GM18867 (cell line): ENCODE results near the gene BCOR.
A peak's percentile ranks its signal among the peaks of the same experiment; 100 is the strongest.

ENCODE experiments used
- ATAC-seq: cut with Tn5 transposase; IDR thresholded peaks from one replicate; pipeline ENCODE4 v1.9.1; 2021; ENCODE audit warnings: mild to moderate bottlenecking, moderate library complexity; ENCODE audit not compliant: unreplicated experiment

BCOR gene

GRCh38 chrX:40116925-40117324 is 19.2 kb upstream of the BCOR start:
- no peak for ATAC-seq

DNA sequence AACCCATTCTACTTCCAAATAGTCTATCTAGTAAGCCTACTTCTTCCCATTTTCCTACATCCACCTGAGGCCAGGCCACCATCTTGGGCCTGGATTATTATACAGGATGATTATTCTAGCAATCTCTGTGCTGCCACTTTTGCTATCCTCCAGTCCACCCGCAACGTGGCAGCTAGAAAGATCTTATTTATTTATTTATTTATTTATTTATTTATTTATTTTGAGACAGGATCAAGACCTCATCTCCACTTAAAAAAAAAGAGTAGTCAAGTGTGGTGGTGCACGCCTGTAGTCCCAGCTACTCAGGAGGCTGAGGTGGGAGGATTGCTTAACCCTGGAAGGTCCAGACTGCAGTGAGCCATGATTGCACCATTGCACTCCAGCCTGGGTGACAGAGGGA is 15.2 kb upstream of the BCOR start:
- ATAC-seq: no peak

- no peak for ATAC-seq
Observed at GRCh38 chrX:40111868-40112267, 14.1 kb upstream of the BCOR start.

DNA sequence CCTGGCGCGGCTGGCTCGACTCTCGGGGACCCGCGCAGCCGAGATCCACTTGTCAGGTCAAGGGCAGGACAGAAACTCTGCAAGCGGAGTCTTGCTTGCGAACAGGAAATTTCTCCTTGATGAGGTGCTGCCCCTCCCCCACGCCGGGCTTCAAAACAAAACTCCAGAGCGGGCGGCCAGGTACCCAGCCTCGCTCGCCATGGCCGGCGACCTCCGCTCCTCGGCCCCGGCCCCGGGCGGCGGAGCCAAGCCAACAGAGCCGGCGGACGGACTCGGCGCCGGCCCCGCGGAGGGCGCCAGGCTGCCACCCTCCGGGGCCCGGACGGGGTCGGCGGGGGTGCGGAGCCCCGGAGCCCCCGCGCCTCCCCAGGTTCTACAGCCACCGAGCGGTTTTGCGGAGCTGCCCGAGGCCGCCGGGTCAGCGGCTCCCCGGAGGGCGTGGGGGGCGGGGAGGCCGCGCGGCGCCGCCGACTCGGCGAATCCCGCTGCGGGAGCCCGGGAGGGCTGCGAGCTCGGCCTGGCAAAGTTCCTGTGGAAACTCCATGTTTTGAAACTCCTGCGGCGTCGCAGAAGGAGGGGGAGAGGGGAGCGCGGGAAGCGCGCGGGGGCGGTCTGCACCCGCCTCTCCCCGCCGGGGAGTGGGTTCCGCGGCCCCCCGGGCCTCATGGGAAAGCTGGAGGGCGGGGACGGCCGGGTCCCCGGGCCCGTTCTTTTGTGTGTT is 11.7 kb upstream of the BCOR start:
- no peak for ATAC-seq

GRCh38 chrX:40108959-40109287 is 11.2 kb upstream of the BCOR start:
- no peak for ATAC-seq

DNA sequence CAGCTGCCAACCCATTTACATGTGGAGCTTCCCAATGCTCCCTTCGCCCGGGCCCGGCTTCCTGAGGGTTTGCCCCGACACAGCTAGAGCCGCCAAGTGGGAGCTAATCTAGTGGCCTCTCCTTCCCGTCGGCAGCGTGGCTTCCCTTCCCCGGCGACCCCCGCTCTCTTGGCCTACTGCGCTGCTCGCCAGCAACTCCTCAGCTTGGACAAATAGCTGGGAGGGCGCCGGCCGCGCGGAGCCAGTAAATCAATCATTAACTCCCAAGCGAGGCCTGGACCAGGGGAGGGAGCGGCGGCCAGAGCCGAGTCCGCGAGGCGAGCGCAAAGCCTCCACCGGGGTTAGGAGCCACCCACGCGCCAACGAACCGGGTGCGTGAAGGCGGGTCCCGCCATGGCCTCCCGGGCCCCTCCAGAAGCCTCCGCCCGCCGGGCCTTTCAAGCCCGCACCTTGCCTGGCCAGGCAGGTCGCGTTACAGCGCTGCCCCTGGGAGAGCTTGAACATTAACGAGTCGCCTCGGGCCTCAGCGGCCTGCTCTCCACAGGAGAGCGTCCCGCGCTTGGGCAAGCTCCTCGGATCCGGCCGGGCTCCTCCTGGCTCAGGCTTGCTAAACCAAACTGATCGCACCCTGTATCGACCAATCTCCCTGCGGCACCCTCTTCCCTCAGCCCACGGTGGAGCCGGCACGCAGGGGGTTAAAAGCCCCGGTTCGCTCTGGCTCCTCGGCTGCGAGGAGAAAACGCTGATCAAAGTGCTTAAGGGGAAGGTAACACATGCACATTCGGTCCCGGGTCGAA is 10.6 kb upstream of the BCOR start:
- ATAC-seq: no peak

DNA sequence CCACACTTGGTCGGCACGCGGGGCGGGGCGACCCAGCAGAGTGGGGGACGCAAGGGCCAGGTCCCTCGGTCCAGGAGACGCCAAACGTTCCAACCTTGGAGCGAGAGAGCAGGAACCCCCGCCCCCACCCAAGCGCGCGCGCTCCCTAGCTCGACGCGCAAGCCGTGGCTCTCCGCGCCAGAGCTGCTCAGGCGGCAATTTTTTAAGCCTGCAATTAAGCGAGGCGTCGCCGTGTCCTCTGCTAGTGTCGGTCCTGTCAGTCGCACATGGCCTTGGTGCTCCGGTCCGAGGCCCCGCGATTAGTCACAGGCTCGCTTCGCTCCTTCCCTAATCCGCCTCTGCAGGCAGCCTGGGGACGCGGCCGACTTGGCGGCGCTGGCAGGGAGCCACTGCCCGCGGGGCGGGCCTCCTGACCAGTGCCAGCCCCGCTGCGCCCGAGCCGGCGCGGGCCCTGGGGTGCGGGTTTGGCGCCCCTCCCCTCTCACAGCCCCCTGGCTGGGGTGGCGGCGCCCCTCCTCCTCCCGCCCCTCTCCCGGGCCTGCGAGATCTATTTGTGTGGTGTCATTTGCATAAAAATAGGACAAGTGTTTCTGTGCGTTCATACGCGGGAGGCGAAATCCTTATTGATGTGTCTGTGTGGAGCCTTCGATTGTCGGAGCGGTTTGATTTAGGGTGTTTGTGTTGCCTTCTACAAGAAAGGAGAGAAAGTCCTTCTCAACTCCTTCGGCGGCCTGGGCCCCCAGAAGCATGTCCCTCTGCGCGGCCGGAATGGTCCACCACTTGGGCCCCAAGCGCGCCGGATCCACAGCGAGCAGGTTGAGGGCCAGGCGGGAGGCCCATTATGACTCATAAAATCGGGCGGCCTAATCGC is 9.8 kb upstream of the BCOR start:
- ATAC-seq: no peak

GRCh38 chrX:40106676-40107290 is 9.0 kb upstream of the BCOR start:
- ATAC-seq: no peak

- peak; percentile 29 for ATAC-seq
Observed at GRCh38 chrX:40105835-40106675, 8.3 kb upstream of the BCOR start.

GRCh38 chrX:40104985-40105834 is 7.5 kb upstream of the BCOR start:
- peak; percentile 36 for ATAC-seq

DNA sequence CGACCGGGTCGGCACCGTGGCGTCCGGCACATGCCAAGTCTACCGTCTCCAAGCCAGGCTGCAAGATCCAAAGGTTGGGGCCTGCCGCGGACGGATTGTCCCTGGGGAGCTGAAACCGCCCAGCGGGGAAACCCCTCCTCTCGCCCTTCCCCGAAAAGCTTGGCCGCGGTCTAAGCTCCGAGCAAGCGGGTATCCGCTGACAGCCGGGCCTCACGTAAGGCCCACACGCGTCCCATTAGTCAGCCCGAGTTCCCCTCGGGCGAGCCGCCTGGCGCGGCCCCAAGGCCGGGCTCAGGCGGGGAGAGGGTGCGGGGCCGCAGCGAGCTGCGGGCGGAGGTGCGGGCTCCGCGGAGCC is 6.8 kb upstream of the BCOR start:
- ATAC-seq: peak; percentile 37

DNA sequence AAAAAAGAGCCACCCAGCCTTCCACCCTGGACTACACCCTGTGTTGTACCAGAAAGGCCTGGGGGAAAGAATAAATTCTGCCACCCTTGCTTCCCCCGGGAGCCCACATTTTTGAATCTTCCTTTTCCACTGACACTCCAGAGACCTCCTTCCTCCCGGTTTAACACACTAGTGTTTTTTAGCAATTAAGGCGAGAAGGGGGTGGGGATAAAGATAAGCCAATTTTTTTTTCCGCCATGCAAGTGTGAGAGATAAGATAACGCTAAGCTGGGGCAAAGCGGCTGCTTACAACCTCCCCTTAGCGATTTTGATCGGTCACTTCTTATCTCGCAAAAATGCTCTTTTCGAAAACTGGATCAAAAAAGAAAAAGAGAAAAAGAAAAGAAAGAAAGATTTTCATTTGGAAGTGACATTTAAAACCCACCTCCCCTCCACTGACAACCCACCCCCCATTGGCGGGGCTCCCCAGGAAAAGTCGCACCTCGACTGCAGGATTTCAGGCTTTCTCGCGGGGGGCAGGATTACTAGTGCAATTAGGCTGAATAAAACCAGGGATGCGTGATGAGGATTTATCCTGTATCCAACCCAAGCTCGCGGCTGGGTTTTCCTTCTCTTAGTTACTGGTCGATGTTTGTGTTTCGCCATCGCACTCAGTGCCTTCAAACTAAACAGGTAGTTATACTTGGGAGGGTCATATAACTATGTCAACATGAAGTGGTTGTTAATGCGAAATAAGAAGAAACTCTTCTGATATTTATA is 6.0 kb upstream of the BCOR start:
- no peak for ATAC-seq

DNA sequence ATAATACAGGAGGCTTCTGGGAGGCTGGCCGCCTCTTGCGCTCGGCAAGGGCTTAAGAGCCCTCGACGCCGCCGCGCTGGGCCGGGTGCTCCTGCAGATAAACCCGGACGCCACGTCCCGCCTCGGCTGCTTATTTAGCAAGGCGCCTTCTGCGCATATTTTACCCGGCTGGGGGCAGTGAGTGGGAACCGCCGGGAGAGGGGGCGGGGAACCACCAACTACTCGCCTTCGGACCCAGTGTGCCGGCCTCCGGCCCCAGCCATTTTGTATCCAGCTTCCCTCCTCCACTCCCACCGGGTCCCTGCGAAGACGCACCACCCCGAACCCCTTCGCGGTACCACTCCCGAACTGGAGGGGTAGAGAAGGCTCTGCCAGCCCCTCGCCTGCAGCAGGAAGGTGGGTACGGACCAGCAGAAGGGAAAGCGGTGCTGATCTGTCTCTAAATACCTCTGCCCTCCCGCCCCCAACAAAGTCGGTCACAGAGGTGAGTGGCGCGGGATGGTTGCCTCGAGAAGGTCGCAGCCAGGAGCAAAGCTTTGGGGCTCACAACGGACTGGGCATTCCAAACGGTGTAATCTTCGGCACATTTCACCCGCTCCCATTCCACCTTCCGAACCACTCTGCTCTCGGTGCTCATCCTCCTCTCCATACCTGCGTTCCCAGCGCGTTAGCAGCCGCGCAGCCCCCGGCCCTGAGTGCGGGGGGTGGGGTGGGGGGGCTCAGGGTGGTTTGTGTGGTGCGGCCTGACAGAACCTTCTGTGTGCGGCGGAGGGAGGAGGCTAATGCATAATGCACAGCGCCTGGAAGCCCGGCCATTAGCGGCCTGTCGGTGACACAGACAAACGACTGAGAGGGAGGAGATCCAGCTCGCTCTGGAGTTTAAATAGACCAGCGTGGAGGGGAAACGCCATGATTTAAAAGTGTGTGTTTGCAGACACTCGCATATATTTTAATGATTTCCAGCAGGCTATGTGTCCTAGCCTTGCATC is 4.9 kb upstream of the BCOR start:
- no peak for ATAC-seq

GRCh38 chrX:40101430-40101802 is 3.7 kb upstream of the BCOR start:
- no peak for ATAC-seq

DNA sequence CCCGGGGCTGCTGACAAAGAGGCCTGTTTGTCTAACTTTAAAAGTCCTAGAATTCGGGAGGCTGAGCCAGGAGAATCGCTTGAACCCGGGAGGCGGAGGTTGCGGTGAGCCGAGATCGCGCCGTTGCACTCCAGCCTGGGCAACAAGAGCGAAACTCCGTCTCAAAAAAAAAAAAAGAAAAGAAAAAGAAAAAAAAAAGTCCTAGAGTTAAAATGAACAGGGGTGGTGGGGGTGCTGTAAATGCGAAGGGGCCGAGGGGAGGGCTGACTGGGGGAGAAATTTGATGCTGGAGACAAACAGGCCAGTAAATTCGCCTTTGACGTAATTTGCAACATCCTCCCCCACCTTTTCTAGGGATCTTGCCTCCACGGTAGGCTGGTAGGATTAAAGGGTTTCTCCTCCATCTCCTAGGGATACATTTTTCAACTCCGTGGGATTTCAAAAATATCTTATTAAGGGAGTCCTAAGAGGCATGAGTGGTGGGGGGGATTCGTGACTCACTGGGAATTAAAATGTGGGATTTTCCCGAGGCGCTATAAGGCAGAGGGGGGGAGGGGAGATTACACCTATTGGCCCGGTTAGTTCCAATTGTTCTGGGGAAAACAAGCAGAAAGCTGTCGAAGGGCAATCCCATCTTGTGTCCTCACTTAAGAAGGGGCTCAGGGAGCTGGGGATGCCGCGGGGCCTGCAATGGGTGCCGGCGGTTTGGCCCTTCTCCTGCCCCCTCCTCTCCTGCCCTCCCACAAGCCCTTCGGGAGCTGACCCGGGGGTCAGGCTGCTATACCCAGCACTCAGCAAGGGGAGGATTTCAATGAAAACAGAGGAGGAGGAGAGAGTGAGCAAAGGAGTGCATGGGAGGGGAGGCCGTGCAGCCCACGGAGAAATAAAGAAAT is 3.0 kb upstream of the BCOR start:
- no peak for ATAC-seq

- ATAC-seq: no peak
Observed at GRCh38 chrX:40100141-40100536, 2.4 kb upstream of the BCOR start.
